IPS DF 6.9 (cell line): ENCODE data around the gene COX6B2.

ENCODE experiments used
- DNase-seq: peaks from one replicate; pipeline ENCODE4 v3.0.0-alpha.2; 2013; ENCODE audit warnings: low read depth, low spot score
- H3K27ac ChIP-seq: one replicate; pipeline ENCODE4 v1.5.1; 2013; ENCODE audit warnings: low read length, control low read depth
- H3K27me3 ChIP-seq: 2 replicates; pipeline ENCODE4 v1.6.1; 2013; ENCODE audit warnings: mild to moderate bottlenecking, low read length; ENCODE audit not compliant: control insufficient read depth, insufficient read depth
- H3K36me3 ChIP-seq: 2 replicates; pipeline ENCODE4 v1.6.1; 2013; ENCODE audit warnings: low read length; ENCODE audit not compliant: control insufficient read depth, insufficient read depth
- H3K4me1 ChIP-seq: 2 replicates; pipeline ENCODE4 v1.6.1; 2013; ENCODE audit warnings: low read length; ENCODE audit not compliant: control insufficient read depth, insufficient read depth
- H3K4me3 ChIP-seq: 2 replicates; pipeline ENCODE4 v1.5.1; 2013; ENCODE audit warnings: mild to moderate bottlenecking, low read length
- H3K9me3 ChIP-seq: 2 replicates; pipeline ENCODE4 v1.6.1; 2013; ENCODE audit warnings: low read length, inconsistent platforms; ENCODE audit not compliant: control insufficient read depth, insufficient read depth
- WGBS: extraction: QIAGEN DNeasy Blood & Tissue Kit; methylation state at CpG from one replicate; pipeline ENCODE4 v1.1.7; 2013; ENCODE audit warnings: mixed read lengths, missing lambda C conversion rate; ENCODE audit not compliant: insufficient read length, insufficient coverage; 5-methylcytosine and 5-hydroxymethylcytosine counted together

The COX6B2 gene

GRCh38 chr19:55319785-55320184, 34.7 kb downstream of the COX6B2 start:
- H3K36me3 ChIP-seq: no peaks in the 10 kb centered on the region
- H3K27me3 ChIP-seq: no peaks in the 10 kb centered on the region
- WGBS: no CpG with 5 or more reads among the region's 21 CpGs
- H3K9me3 ChIP-seq: no peaks in the 10 kb centered on the region
- DNase-seq: no peak
- H3K4me1 ChIP-seq: peaks cover 4% of the 10 kb centered on the region; the same call in 1 of the 2 replicates
- peak overlapping the region; percentile 45; the same call in 1 of the 2 replicates for H3K4me3 ChIP-seq
- H3K27ac ChIP-seq: no peak overlapping the region

GRCh38 chr19:55316646-55317045, 37.9 kb downstream of the COX6B2 start:
- H3K36me3 ChIP-seq: peaks cover 5% of the 10 kb centered on the region; the same call in 1 of the 2 replicates
- H3K4me1 ChIP-seq: peaks cover 4% of the 10 kb centered on the region; the same call in 1 of the 2 replicates
- no peak for DNase-seq
- no peaks in the 10 kb centered on the region for H3K9me3 ChIP-seq
- H3K27me3 ChIP-seq: no peaks in the 10 kb centered on the region
- H3K4me3 ChIP-seq: no peak overlapping the region
- no CpG with 5 or more reads among the region's 8 CpGs for WGBS
- H3K27ac ChIP-seq: no peak overlapping the region

GRCh38 chr19:55315956-55316525, 38.5 kb downstream of the COX6B2 start:
- no peak overlapping the region for H3K27ac ChIP-seq
- DNase-seq: no peak
- H3K36me3 ChIP-seq: peaks cover 5% of the 10 kb centered on the region; the same call in 1 of the 2 replicates
- no peaks in the 10 kb centered on the region for H3K27me3 ChIP-seq
- no peak overlapping the region for H3K4me3 ChIP-seq
- no CpG with 5 or more reads among the region's 13 CpGs for WGBS
- peaks cover 4% of the 10 kb centered on the region; the same call in 1 of the 2 replicates for H3K4me1 ChIP-seq
- no peaks in the 10 kb centered on the region for H3K9me3 ChIP-seq

GRCh38 chr19:55314396-55314795, 40.1 kb downstream of the COX6B2 start:
- no peak for DNase-seq

GRCh38 chr19:55312621-55313512, 41.7 kb downstream of the COX6B2 start:
- Histone ChIP-seq H3K9me3 (no peaks in the 10 kb centered on the region), H3K36me3 (peaks cover 7% of the 10 kb centered on the region), H3K4me3 (no peak overlapping the region), H3K27ac (no peak overlapping the region), H3K27me3 (no peaks in the 10 kb centered on the region), H3K4me1 (no peaks in the 10 kb centered on the region)
- DNase-seq: no peak
- no CpG with 5 or more reads among the region's 47 CpGs for WGBS

More at GRCh38 chr19:55314396-55314795, 40.1 kb downstream of the COX6B2 start:
- WGBS: no CpG with 5 or more reads among the region's 8 CpGs
- Histone ChIP-seq H3K36me3 (peaks cover 5% of the 10 kb centered on the region), H3K27ac (no peak overlapping the region), H3K9me3 (no peaks in the 10 kb centered on the region), H3K27me3 (no peaks in the 10 kb centered on the region), H3K4me1 (no peaks in the 10 kb centered on the region), H3K4me3 (no peak overlapping the region)

GRCh38 chr19:55311797-55312196, 42.7 kb downstream of the COX6B2 start:
- H3K9me3 ChIP-seq: no peaks in the 10 kb centered on the region
- WGBS: no CpG with 5 or more reads among the region's 18 CpGs
- H3K4me3 ChIP-seq: no peak overlapping the region
- no peaks in the 10 kb centered on the region for H3K4me1 ChIP-seq
- H3K36me3 ChIP-seq: peaks cover 11% of the 10 kb centered on the region
- DNase-seq: no peak
- no peak overlapping the region for H3K27ac ChIP-seq
- H3K27me3 ChIP-seq: no peaks in the 10 kb centered on the region

- Histone ChIP-seq H3K9me3 (no peaks in the 10 kb centered on the region), H3K27ac (no peak overlapping the region), H3K4me1 (no peaks in the 10 kb centered on the region), H3K27me3 (no peaks in the 10 kb centered on the region), H3K4me3 (no peak overlapping the region), H3K36me3 (peaks cover 15% of the 10 kb centered on the region)
- WGBS: no CpG with 5 or more reads among the region's 9 CpGs
- no peak for DNase-seq
Observed at GRCh38 chr19:55311397-55311796, 43.1 kb downstream of the COX6B2 start.

GRCh38 chr19:55310498-55310897, 44.0 kb downstream of the COX6B2 start:
- no peak overlapping the region for H3K4me3 ChIP-seq
- no peaks in the 10 kb centered on the region for H3K4me1 ChIP-seq
- no peaks in the 10 kb centered on the region for H3K27me3 ChIP-seq
- H3K27ac ChIP-seq: no peak overlapping the region
- H3K9me3 ChIP-seq: no peaks in the 10 kb centered on the region
- peaks cover 19% of the 10 kb centered on the region for H3K36me3 ChIP-seq
- no peak for DNase-seq
- WGBS: no CpG with 5 or more reads among the region's 7 CpGs

- no peaks in the 10 kb centered on the region for H3K9me3 ChIP-seq
- no CpG with 5 or more reads among the region's 5 CpGs for WGBS
- H3K27me3 ChIP-seq: no peaks in the 10 kb centered on the region
- no peak for DNase-seq
- peaks cover 19% of the 10 kb centered on the region for H3K36me3 ChIP-seq
- no peaks in the 10 kb centered on the region for H3K4me1 ChIP-seq
- no peak overlapping the region for H3K27ac ChIP-seq
- no peak overlapping the region for H3K4me3 ChIP-seq
Observed at GRCh38 chr19:55309448-55309847, 45.1 kb downstream of the COX6B2 start.

GRCh38 chr19:55308281-55308680, 46.2 kb downstream of the COX6B2 start:
- no peak overlapping the region for H3K4me3 ChIP-seq

More at GRCh38 chr19:55308281-55308680, 46.2 kb downstream of the COX6B2 start:
- Histone ChIP-seq H3K36me3 (peaks cover 23% of the 10 kb centered on the region), H3K27me3 (no peaks in the 10 kb centered on the region), H3K27ac (no peak overlapping the region), H3K9me3 (no peaks in the 10 kb centered on the region), H3K4me1 (no peaks in the 10 kb centered on the region)
- no peak for DNase-seq
- WGBS: no CpG with 5 or more reads among the region's 11 CpGs
